ENCODE results near the gene FIZ1.

The FIZ1 gene

DNA sequence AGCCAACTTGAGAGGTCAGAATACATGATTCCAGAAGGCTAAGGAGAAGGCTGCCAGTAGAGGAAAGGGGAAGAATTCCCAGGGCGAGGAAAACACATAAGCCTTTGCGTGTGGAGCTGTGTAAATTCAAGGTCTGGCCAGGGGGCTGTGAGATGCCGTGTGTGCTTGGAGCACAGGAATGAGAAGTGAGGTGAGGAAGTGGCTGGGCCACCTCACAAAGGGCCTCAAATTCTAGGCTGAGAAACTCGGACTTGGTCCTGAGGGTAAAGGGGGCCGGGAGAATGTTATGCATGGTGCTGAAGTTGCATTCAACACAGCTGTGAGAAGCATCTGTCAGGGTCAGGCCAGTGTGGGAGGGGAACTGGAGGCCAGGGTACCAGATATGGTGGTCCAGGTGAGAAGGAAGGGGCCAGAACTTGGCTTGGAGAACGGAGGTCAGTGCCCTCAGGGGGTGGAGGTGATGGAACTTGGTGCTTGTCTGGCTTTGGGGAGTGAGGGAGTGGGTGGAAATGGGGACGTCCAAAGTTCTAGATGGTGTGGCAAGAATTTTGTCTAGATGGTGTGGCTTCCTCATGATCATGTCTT is 36.6 kb upstream of the FIZ1 start:
- no peak for DNase-seq (ENCODE audit: low read depth, low spot score)
- in situ Hi-C loops (cut with HindIII; ENCODE audit: low sequenced_read_pairs) = no loop called here
- peak overlapping the region; percentile 84 for H3K4me3 ChIP-seq (ENCODE audit: low read depth, low read length)
- TF ChIP-seq, protein P1, sequence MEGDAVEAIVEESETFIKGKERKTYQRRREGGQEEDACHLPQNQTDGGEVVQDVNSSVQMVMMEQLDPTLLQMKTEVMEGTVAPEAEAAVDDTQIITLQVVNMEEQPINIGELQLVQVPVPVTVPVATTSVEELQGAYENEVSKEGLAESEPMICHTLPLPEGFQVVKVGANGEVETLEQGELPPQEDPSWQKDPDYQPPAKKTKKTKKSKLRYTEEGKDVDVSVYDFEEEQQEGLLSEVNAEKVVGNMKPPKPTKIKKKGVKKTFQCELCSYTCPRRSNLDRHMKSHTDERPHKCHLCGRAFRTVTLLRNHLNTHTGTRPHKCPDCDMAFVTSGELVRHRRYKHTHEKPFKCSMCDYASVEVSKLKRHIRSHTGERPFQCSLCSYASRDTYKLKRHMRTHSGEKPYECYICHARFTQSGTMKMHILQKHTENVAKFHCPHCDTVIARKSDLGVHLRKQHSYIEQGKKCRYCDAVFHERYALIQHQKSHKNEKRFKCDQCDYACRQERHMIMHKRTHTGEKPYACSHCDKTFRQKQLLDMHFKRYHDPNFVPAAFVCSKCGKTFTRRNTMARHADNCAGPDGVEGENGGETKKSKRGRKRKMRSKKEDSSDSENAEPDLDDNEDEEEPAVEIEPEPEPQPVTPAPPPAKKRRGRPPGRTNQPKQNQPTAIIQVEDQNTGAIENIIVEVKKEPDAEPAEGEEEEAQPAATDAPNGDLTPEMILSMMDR (IDR thresholded peaks at IDR 0.05; ENCODE audit: low read depth, low read length) = no peak

DNA sequence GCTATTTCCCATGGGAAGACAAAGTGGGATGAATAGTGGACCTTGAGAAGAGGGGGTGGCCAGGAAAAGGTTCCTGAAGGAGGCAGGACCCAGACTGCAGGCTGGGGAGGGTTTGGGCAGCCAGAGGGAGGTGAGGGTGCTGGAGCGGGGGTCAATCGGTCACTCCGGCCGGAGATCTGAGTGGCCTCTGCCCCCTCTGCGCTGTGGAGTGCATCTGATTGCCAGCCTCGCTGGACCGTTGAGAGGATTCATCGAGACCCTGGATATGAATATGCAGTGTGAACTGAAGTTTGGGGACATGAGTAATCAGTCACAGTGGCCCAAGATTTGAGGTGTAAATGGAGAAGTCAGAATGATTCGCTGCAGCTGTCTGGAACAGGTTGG is 36.0 kb upstream of the FIZ1 start:
- DNase-seq (ENCODE audit: low read depth, low spot score) = no peak
- in situ Hi-C loops (cut with HindIII; ENCODE audit: low sequenced_read_pairs) = no loop called here
- TF ChIP-seq, protein P1 (IDR thresholded peaks at IDR 0.05; ENCODE audit: low read depth, low read length) = no peak
- peak overlapping the region; percentile 84 for H3K4me3 ChIP-seq (ENCODE audit: low read depth, low read length)

DNA sequence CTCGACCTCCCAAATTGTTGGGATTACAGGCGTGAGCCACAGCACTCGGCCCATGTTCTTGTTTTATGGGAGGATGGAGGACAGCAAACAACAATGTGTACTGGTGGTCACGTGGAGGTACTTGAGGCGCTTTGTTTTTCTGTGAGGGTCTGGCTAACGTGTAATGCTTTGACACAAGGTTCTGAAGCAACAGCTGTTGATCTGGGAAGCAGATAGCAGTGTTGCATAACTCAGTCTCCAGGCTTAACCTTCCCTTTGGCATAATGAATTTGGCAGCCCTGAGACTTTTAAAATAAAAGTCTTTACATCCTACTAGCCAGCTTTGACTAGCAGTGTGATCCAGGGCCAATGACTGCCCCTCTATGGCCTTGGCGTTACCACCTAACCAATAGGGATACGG is 34.5 kb upstream of the FIZ1 start:
- in situ Hi-C loops (cut with HindIII; ENCODE audit: low sequenced_read_pairs) = no loop called here
- TF ChIP-seq, protein P1 (IDR thresholded peaks at IDR 0.05; ENCODE audit: low read depth, low read length) = no peak
- no peak overlapping the region for H3K4me3 ChIP-seq (ENCODE audit: low read depth, low read length)
- DNase-seq (ENCODE audit: low read depth, low spot score) = no peak

DNA sequence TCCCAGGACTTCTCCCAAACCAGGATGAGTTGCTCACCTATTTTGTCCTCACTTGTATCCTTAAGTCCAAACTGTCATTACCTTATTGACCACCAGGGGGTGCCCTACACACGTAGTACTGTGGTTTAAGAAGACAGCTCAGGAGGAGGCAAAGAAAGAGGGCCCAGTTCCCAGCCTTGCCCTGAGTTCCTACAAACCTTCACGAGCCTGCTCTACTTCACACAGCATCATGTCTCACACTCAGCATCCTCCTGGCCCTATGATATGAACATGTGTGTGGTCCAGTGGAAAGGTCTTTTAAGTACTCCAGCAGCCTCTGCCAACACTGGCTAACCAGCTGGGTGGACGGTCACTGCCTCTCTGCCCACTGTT is 33.1 kb upstream of the FIZ1 start:
- in situ Hi-C loops (cut with HindIII; ENCODE audit: low sequenced_read_pairs) = no loop called here
- no peak overlapping the region for H3K4me3 ChIP-seq (ENCODE audit: low read depth, low read length)
- TF ChIP-seq, protein P1 (IDR thresholded peaks at IDR 0.05; ENCODE audit: low read depth, low read length) = peak; percentile 85
- peak; percentile 96 for DNase-seq (ENCODE audit: low read depth, low spot score)

DNA sequence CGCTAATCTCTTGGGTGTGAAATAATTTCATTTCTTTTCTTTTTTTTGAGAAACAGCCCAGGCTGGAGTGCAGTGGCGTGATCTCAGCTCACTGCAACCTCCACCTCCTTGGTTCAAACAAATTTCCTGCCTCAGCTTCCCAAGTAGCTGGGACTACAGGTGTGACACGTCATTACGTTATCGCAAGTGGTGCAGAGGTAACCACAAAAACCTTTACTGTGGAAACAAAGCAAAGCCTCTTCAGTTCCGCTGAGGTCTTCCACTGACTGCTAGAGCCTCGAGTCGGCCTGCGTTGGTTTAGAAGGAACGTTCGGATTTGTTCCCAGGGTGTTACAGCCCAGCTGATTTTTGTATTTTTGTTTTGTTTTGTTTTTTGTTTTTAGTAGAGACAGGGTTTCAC is 27.0 kb upstream of the FIZ1 start:
- in situ Hi-C loops (cut with HindIII; ENCODE audit: low sequenced_read_pairs) = no loop called here
- no peak for DNase-seq (ENCODE audit: low read depth, low spot score)
- no peak overlapping the region for H3K4me3 ChIP-seq (ENCODE audit: low read depth, low read length)
- TF ChIP-seq, protein P1 (IDR thresholded peaks at IDR 0.05; ENCODE audit: low read depth, low read length) = no peak

DNA sequence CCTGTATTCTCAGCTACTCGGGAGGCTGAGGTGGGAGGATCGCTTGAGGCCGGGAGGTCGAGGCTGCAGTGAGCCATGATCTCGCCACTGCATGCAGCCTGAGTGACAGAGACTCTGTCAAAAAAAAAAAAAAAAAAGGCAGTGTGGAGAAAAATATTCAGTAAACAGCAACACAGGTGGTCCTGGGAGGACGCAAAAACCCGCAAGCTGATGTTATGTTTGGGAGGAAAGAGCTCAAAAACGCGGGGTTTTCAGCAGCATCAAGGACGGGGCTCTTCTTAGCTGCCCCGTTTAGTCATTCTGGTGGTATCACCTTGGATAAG is 25.6 kb upstream of the FIZ1 start:
- no peak for DNase-seq (ENCODE audit: low read depth, low spot score)
- in situ Hi-C loops (cut with HindIII; ENCODE audit: low sequenced_read_pairs) = no loop called here
- TF ChIP-seq, protein P1 (IDR thresholded peaks at IDR 0.05; ENCODE audit: low read depth, low read length) = no peak
- peak overlapping the region; percentile 70 for H3K4me3 ChIP-seq (ENCODE audit: low read depth, low read length)
